Sigmoid colon (tissue), 7 donors: ENCODE results near the gene HHIPL1. TPM values are rescaled to one million over a fixed set of nuclear protein-coding genes. Genes with fewer than 3 reads are reported as not detected.
"Not testable (repeated sequence)": the region's sequence is repeated elsewhere in the genome, so short reads cannot be mapped to it uniquely, and the experiment has no call there.

Source experiments
- DNase-seq: peaks from one replicate; pipeline ENCODE4 v3.0.0-alpha.2; 2019
- H3K27ac ChIP-seq, 4 donors: fragments of 200-600 bp; sonication (generic); one replicate each; pipeline ENCODE4 v1.5.1; 2016 to 2019; ENCODE audit warnings: mild to moderate bottlenecking in 1 of 4
- H3K27me3 ChIP-seq, 3 donors: fragments of 200-600 bp; sonication (generic); one replicate each; pipeline ENCODE4 v1.5.1; 2019; ENCODE audit warnings: mild to moderate bottlenecking in 1 of 3
- H3K36me3 ChIP-seq, 4 donors: fragments of 200-600 bp; sonication (generic); one replicate each; pipeline ENCODE4 v1.5.1; 2016 to 2019
- H3K4me1 ChIP-seq, 4 donors: fragments of 200-600 bp; sonication (generic); one replicate each; pipeline ENCODE4 v1.5.1; 2017 to 2019
- H3K4me3 ChIP-seq, 4 donors: fragments of 200-600 bp; sonication (generic); one replicate each; pipeline ENCODE4 v1.5.1; 2017 to 2019; ENCODE audit warnings: mild to moderate bottlenecking in 2 of 4, moderate library complexity in 1 of 4
- H3K9me3 ChIP-seq, 4 donors: fragments of 200-600 bp in 3 of 4; sonication (generic) in 3 of 4; one replicate each; pipeline versions ENCODE4 v1.5.1 to v1.6.1; 2013 to 2019
- EP300 ChIP-seq, 4 donors: sonication (generic); formaldehyde crosslinking; IDR thresholded peaks; one replicate each; pipeline ENCODE4 v1.6.1; 2017; ENCODE audit warnings: antibody characterized with exemption in 4 of 4
- POLR2A ChIP-seq, 2 donors: fragments of 450-650 bp; IDR thresholded peaks; one replicate each; pipeline ENCODE4 v1.6.1; 2016; ENCODE audit warnings: antibody characterized with exemption in 2 of 2, mild to moderate bottlenecking in 2 of 2, moderate library complexity in 2 of 2
- POLR2AphosphoS5 ChIP-seq, 4 donors: sonication (generic); formaldehyde crosslinking; IDR thresholded peaks; one replicate each; pipeline ENCODE4 v1.6.1; 2017; ENCODE audit warnings: antibody characterized with exemption in 4 of 4
- WGBS, 2 donors: extraction: QIAGEN DNeasy Blood & Tissue Kit; methylation state at CpG; one replicate each; pipeline ENCODE4 v1.1.7; 2013; 5-methylcytosine and 5-hydroxymethylcytosine counted together
- intact Hi-C: fragments of 100-400 bp; cut with DNase I; formaldehyde crosslinking; loops from one replicate; pipeline ENCODE4 v1.15.1; 2023
- polyA plus RNA-seq, 3 donors: library from polyadenylated mRNA; stranded (reverse); fragments of 200-250 nt; gene quantifications; one replicate each; pipeline ENCODE4 v1.2.3, GENCODE V29; 2013
- total RNA-seq, 4 donors: library from RNA; depleted of rRNA; stranded (reverse); fragments of >200 nt; gene quantifications; one replicate each; pipeline ENCODE4 v1.1.0, GENCODE V29; 2016
- TF ChIP-seq, protein P1 (sequence below), 4 experiments: fragments of 450-650 bp in 3 of 4; fragments of 200-600 bp in 1 of 4; IDR thresholded peaks; one replicate each; pipeline ENCODE4 v1.5.1; 2016 to 2019; ENCODE audit warnings: antibody characterized with exemption in 4 of 4, mild to moderate bottlenecking in 3 of 4, moderate library complexity in 2 of 4
- donor health status: healthy with polysubstance abuse.
- donor health status: Bipolar disorder and iron deficiency.
- donor health status: healthy.

HHIPL1 gene
- total and polyA plus RNA-seq, 7 donors: 0.80 to 10.8 (median 4.3) TPM; not detected in 2

DNA sequence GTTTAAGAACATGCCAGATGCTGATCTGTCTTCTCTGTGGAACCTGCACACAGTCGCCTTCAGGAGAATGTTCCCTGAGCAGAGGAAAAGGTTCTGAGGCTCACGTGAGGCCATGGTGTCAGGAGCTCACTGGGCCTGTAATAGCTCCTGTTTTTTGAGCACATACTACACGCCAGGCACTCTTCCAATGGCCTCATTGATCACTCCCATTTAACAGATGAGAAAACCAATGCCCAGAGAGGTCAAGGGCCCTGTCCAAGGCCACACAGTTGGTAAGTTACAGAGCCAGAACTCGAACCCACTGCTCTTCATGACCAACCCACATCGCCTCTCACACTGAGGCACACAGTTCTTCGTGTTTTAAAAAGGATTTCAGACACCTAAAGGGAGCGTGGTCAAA lies 7.3 kb upstream of the HHIPL1 start:
- WGBS, 2 donors: 86 to 88% methylated on average over 7 of the region's 7 CpGs
- Histone ChIP-seq H3K36me3 (no peaks in the 10 kb centered on the region), H3K4me1 (no peaks in the 10 kb centered on the region), H3K27ac (no peak overlapping the region), H3K9me3 (no peaks in the 10 kb centered on the region), H3K4me3 (no peak overlapping the region), H3K27me3 (no peaks in the 10 kb centered on the region)
- TF ChIP-seq, protein P1, sequence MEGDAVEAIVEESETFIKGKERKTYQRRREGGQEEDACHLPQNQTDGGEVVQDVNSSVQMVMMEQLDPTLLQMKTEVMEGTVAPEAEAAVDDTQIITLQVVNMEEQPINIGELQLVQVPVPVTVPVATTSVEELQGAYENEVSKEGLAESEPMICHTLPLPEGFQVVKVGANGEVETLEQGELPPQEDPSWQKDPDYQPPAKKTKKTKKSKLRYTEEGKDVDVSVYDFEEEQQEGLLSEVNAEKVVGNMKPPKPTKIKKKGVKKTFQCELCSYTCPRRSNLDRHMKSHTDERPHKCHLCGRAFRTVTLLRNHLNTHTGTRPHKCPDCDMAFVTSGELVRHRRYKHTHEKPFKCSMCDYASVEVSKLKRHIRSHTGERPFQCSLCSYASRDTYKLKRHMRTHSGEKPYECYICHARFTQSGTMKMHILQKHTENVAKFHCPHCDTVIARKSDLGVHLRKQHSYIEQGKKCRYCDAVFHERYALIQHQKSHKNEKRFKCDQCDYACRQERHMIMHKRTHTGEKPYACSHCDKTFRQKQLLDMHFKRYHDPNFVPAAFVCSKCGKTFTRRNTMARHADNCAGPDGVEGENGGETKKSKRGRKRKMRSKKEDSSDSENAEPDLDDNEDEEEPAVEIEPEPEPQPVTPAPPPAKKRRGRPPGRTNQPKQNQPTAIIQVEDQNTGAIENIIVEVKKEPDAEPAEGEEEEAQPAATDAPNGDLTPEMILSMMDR (IDR thresholded peaks at IDR 0.05): no peak
- TF ChIP-seq EP300 (IDR thresholded peaks at IDR 0.05) (no peak), POLR2A (IDR thresholded peaks at IDR 0.05) (no peak), POLR2AphosphoS5 (IDR thresholded peaks at IDR 0.05) (no peak)
- DNase-seq: no peak
- intact Hi-C loops: no loop called here

DNA sequence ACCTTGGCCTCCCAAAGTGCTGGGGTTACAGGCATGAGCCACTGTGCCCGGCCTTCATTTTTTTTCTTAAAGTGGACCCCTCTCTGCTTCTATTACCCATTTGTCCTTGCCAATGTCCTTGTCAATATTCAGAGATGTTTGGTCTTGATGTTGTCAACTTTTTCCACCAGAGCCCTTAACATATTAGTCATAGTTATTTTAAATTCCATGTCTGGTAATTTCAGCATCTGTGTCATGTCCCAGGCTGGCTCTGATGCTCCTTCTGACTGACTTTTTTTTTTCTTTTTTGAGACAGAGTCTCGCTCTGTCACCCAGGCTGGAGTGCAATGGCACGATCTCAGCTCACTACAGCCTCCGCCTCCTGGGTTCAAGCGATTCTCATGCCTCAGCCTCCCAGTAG lies 2.2 kb upstream of the HHIPL1 start:
- H3K9me3 ChIP-seq, H3K27ac ChIP-seq, DNase-seq, H3K36me3 ChIP-seq, intact Hi-C loops, H3K4me3 ChIP-seq, H3K27me3 ChIP-seq: not testable (repeated sequence)
- peaks cover 0 to 18% (median 18%) of the 10 kb centered on the region in 4 donors for H3K4me1 ChIP-seq
- WGBS, 2 donors: 95 to 97% methylated on average over 5 of the region's 5 CpGs

DNA sequence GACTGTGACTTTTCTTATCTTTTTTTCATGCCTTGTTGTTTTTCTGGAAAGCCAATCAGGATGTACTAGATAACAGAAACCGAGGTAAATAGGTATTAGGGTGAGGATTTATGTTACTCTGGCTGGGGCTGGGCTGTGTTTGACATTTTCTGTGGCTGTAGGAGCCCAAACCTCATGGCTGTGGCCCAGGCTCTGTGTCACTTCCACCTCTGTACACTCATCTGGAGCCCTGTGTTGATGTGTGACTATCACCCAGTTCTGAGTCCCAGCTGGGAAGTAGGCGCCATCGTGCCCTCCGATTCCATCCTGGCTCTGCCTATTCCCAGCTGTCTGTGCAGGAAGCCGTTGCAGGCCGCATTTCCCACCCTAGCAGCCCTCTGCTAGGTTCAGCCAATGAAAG lies 1.6 kb upstream of the HHIPL1 start:
- intact Hi-C loops: no loop called here
- Histone ChIP-seq H3K27me3 (no peaks in the 10 kb centered on the region), H3K27ac (no peak overlapping the region), H3K36me3 (no peaks in the 10 kb centered on the region), H3K9me3 (no peaks in the 10 kb centered on the region), H3K4me3 (no peak overlapping the region), H3K4me1 (peaks cover 0 to 18% (median 18%) of the 10 kb centered on the region in 4 donors)
- 59 to 66% methylated on average over 6 of the region's 6 CpGs for WGBS, 2 donors
- no peak for DNase-seq
- TF ChIP-seq EP300 (IDR thresholded peaks at IDR 0.05) (no peak), POLR2AphosphoS5 (IDR thresholded peaks at IDR 0.05) (no peak), POLR2A (IDR thresholded peaks at IDR 0.05) (no peak)
- TF ChIP-seq, protein P1 (IDR thresholded peaks at IDR 0.05): no peak

DNA sequence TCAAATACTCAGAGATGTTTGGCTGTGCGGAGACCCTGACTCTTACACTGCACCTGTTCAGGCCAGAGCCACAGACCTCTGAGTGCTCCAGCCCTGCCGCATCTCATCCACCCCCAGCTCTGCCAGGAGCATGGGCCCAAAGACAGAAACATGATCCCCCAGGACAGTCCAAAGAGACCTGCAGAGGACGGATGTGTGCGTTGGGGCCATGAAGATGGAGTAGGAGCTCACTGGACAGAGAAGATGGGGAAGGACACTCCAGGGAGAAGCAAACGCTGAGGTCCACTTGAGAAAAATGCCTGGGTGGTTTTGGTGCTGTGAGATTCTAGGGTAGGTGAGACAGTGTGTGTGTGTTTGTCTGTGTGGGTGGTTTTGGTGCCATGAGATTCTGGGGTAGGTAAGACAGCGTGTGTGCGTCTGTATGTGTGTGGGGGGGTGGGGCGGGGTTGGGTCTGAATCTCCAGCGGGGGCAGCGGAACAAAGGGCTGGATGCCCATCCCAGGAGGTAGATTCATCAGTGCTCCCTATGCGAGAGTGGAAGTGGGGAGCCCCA lies 818 bp upstream of the HHIPL1 start:
- Histone ChIP-seq H3K4me1 (peaks cover 0 to 18% (median 18%) of the 10 kb centered on the region in 4 donors), H3K9me3 (no peaks in the 10 kb centered on the region), H3K27ac (no peak overlapping the region), H3K4me3 (no peak overlapping the region), H3K36me3 (no peaks in the 10 kb centered on the region), H3K27me3 (no peaks in the 10 kb centered on the region)
- TF ChIP-seq POLR2AphosphoS5 (IDR thresholded peaks at IDR 0.05) (no peak), POLR2A (IDR thresholded peaks at IDR 0.05) (no peak), EP300 (IDR thresholded peaks at IDR 0.05) (no peak)
- TF ChIP-seq, protein P1 (IDR thresholded peaks at IDR 0.05): no peak
- 88 to 91% methylated on average over 11 of the region's 11 CpGs for WGBS, 2 donors
- intact Hi-C loops: no loop called here
- DNase-seq: no peak

DNA sequence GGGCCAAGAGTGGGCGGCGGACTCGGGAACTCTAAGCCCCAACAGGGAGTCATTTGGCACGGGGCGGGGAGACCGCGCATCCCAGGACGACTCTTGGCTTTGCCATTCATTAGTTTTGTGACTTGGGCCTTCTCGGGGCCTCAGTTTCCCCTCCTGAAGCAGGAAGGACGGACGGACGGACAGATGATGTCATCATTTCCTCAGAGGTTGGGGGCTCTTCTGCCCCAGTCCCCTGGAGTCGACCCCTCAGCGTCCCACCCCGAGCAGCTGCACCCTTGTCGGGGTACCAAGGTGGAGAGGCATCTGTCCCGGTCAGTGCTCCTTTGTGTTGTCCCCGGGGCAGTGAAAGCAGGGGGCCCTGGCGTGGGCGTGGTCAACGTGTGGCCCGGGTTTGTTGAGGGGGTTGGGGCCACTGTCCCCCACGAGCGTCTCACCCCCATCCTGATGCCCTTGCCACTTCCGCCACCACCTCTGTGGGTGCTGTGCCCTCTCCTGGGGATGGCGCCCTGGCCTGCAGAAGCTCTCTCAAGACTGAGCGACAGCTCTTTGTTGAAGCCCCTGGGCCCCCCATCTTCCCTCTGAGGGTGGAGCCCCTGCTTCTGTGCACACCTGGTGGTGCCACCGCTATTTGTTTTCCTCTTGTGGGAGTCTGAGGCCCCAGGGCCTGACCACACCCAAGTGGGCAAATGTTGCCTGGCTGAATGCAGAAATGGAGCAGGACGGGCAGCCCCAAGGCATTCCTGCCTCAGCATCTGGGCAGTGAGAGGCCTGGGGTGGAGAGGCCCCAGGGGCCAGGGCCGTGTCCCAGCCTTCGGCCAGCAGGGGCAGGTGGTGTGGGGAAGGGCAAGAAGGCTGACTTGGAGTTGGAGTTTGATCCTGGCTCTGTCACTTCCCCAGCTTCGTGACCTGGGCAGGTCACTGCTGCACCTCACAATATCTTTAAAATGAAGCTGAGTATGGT lies 896 bp downstream of the HHIPL1 start:
- Histone ChIP-seq H3K9me3 (no peaks in the 10 kb centered on the region), H3K36me3 (no peaks in the 10 kb centered on the region), H3K4me1 (peaks cover 0 to 18% (median 18%) of the 10 kb centered on the region in 4 donors), H3K4me3 (peak overlapping the region; percentile 22 to 65 (median 55)), H3K27ac (peak overlapping the region; percentile 38 to 65 (median 58)), H3K27me3 (no peaks in the 10 kb centered on the region)
- TF ChIP-seq POLR2AphosphoS5 (IDR thresholded peaks at IDR 0.05) (no peak), POLR2A (IDR thresholded peaks at IDR 0.05) (no peak), EP300 (IDR thresholded peaks at IDR 0.05) (no peak)
- TF ChIP-seq, protein P1 (IDR thresholded peaks at IDR 0.05): no peak
- intact Hi-C loops: no loop called here
- WGBS, 2 donors: 35 to 49% methylated on average over 32 of the region's 32 CpGs
- DNase-seq: no peak
